Measurements from ENCODE around the gene ABCB11. TPM values are rescaled to one million over a fixed set of nuclear protein-coding genes. Genes with fewer than 3 reads are reported as not detected.

Gene ABCB11
- total and polyA plus RNA-seq, 9 of the 15 experiments (the other 6 are each of a cell fraction or from before 2014, with no cell fraction given), result 0.04 to 0.51 (median 0.10) TPM; not detected in 1

DNA sequence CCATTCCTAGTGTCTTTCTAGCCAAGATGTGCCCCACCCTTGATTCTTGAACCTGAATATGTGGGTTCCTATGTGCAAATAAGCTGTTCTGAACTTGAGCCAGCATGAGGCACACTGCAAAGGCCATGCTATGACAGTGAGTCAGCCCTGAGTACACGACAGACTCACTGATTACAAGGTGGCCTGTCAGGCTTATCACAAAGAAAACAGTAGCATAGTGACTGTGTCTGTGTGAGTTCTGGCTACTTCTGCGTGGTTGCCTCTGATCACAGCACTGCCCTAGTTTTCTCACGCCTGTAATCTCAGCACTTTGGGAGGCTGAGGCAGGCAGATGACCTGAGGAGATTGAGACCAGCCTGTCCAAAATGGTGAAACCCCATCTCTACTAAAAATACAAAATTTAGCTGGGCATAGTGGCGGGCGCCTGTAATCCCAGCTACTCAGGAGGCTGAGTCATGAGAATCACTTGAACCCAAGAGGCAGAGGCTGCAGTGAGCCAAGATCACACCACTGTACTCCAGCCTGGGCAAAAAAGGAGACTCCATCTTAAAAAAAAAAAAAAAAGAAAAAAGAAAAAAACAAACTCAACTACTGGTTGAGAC, 18.8 kb downstream of the ABCB11 start (continued):
- TF ChIP-seq ZBTB12 (CRISPR knock-in tag; IDR thresholded peaks at IDR 0.05), result peak; percentile 21; the same call in 1 of the 2 replicates
- TF ChIP-seq MAFK (IDR thresholded peaks at IDR 0.05; ENCODE audit: low read length), result peak; percentile 65
- peak; percentile 95 for TF ChIP-seq KLF16 (IDR thresholded peaks at IDR 0.05)
- TF ChIP-seq, protein P1, sequence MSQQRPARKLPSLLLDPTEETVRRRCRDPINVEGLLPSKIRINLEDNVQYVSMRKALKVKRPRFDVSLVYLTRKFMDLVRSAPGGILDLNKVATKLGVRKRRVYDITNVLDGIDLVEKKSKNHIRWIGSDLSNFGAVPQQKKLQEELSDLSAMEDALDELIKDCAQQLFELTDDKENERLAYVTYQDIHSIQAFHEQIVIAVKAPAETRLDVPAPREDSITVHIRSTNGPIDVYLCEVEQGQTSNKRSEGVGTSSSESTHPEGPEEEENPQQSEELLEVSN (IDR thresholded peaks at IDR 0.05; ENCODE audit: borderline replicate concordance in 1 of 2, extremely low read depth in 1 of 2, insufficient read depth in 1 of 2, insufficient read length in 1 of 2, low read depth in 1 of 2, low read length in 1 of 2, poor library complexity in 1 of 2, severe bottlenecking in 1 of 2), result peak; percentile 49 to 54
- peak; percentile 51 for TF ChIP-seq TAF9B (IDR thresholded peaks at IDR 0.05; ENCODE audit: partially characterized antibody)
- TF ChIP-seq HES1 (IDR thresholded peaks at IDR 0.05; ENCODE audit: low read depth), result peak; percentile 79
- peak; percentile 30 for TF ChIP-seq HNRNPLL (IDR thresholded peaks at IDR 0.05; ENCODE audit: low read depth, low read length, poor library complexity, severe bottlenecking)
- peak; percentile 80 for TF ChIP-seq NEUROD1 (IDR thresholded peaks at IDR 0.05; ENCODE audit: borderline replicate concordance, low read depth, low read length, partially characterized antibody)
- peak; percentile 87 for TF ChIP-seq ATF7 (IDR thresholded peaks at IDR 0.05)
- peak; percentile 96 for TF ChIP-seq SOX6 (IDR thresholded peaks at IDR 0.05)
- TF ChIP-seq ZNF274 (IDR thresholded peaks at IDR 0.05; ENCODE audit: borderline replicate concordance, low read depth, low read length), result 0 out of 2 replicates have a peak, but pooled peaks have one; percentile 39
- TF ChIP-seq RUNX1 (IDR thresholded peaks at IDR 0.05; ENCODE audit: low read depth), result peak; percentile 87
- peak; percentile 100 for TF ChIP-seq HDAC2 (IDR thresholded peaks at IDR 0.05)
- peak; percentile 68; the same call in 1 of the 2 replicates for TF ChIP-seq ZNF644 (tag; IDR thresholded peaks at IDR 0.05; ENCODE audit: low read depth)
- TF ChIP-seq, protein P2, sequence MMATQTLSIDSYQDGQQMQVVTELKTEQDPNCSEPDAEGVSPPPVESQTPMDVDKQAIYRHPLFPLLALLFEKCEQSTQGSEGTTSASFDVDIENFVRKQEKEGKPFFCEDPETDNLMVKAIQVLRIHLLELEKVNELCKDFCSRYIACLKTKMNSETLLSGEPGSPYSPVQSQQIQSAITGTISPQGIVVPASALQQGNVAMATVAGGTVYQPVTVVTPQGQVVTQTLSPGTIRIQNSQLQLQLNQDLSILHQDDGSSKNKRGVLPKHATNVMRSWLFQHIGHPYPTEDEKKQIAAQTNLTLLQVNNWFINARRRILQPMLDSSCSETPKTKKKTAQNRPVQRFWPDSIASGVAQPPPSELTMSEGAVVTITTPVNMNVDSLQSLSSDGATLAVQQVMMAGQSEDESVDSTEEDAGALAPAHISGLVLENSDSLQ (IDR thresholded peaks at IDR 0.05), result peak; percentile 92
- peak in 1 of 2 experiments; percentile 65 for TF ChIP-seq AFF1 (IDR thresholded peaks at IDR 0.05; ENCODE audit: low read depth in 1 of 2, partially characterized antibody in 2 of 2)
- peak; percentile 98 to 99 for TF ChIP-seq RCOR1 (IDR thresholded peaks at IDR 0.05; ENCODE audit: borderline replicate concordance in 1 of 2, low read depth in 2 of 2, low read length in 2 of 2)
- peak; percentile 87; the same call in 1 of the 2 replicates for TF ChIP-seq LARP7 (IDR thresholded peaks at IDR 0.05)
- TF ChIP-seq TAF1 (IDR thresholded peaks at IDR 0.05; ENCODE audit: control insufficient read depth, extremely low read depth, insufficient read depth, low read length, severe bottlenecking), result peak; percentile 53
- TF ChIP-seq HDGF (IDR thresholded peaks at IDR 0.05), result 0 out of 2 replicates have a peak, but pooled peaks have one; percentile 49
